ENCODE data around the gene SLC26A1.

DNA sequence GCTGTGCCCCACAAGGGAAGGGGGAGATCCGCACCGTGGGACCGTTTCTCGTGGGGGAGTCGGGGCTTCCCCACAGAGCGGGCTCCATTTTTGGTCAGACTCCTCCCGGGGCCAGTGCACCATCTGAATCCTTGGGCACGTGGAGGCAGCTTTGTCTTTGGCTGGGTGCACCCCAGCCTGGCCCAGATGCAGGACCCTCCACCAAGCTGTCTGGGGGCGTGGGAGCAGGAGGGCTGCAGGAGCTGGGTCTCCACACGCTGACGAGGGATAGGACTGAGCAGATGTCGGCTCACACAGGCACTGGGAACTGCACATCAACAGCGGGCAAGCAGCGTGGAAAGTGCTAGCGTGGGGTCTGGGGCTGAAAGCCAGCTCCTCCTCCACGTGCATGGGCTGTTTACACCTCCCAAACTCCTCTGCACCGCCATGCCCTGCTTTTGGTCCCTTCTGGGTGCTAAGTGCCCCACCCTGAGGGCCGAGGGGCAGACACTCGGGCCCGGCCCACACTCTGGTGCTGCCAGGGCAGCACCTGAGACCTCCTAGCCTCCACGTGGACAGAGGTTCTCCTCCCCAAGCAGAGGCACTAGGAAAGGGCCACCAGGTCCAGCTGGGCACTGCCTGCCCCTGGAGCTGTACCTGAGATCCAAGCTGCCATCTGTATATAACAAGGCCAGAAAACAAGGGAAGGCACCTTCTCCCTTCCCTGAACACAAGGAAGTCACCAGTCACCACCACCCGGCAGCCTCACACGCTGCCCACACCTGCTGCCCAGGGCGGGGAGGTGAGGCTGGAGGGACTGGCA, 33.7 kb downstream of the SLC26A1 start:
- TF ChIP-seq, protein P1, sequence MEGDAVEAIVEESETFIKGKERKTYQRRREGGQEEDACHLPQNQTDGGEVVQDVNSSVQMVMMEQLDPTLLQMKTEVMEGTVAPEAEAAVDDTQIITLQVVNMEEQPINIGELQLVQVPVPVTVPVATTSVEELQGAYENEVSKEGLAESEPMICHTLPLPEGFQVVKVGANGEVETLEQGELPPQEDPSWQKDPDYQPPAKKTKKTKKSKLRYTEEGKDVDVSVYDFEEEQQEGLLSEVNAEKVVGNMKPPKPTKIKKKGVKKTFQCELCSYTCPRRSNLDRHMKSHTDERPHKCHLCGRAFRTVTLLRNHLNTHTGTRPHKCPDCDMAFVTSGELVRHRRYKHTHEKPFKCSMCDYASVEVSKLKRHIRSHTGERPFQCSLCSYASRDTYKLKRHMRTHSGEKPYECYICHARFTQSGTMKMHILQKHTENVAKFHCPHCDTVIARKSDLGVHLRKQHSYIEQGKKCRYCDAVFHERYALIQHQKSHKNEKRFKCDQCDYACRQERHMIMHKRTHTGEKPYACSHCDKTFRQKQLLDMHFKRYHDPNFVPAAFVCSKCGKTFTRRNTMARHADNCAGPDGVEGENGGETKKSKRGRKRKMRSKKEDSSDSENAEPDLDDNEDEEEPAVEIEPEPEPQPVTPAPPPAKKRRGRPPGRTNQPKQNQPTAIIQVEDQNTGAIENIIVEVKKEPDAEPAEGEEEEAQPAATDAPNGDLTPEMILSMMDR (IDR thresholded peaks at IDR 0.05), result no peak
- no peak for TF ChIP-seq POLR2A (IDR thresholded peaks at IDR 0.05)
- TF ChIP-seq POLR2AphosphoS5 (IDR thresholded peaks at IDR 0.05), result no peak
